Activated CD8-positive, alpha-beta memory T cell treated with anti-CD3 and anti-CD28 coated beads, Interleukin-2, amount 50 U/mL, for 1 hour (primary cell): ENCODE data around the gene KAZN.

ENCODE experiments used
- DNase-seq: peaks from one replicate; pipeline ENCODE4 v3.0.0-alpha.2; 2020; ENCODE audit errors: extremely low read depth

The KAZN gene

GRCh38 chr1:14977338-14977931 lies 378.9 kb downstream of the KAZN start:
- DNase-seq: no peak

GRCh38 chr1:14980621-14981218 lies 382.2 kb downstream of the KAZN start:
- no peak for DNase-seq

- DNase-seq: no peak
These were observed 383.5 kb downstream of the KAZN start for GRCh38 chr1:14982029-14982428.

GRCh38 chr1:14983277-14983676 lies 384.8 kb downstream of the KAZN start:
- no peak for DNase-seq

GRCh38 chr1:14986168-14986567 lies 387.7 kb downstream of the KAZN start:
- DNase-seq: no peak

GRCh38 chr1:14987829-14988603 lies 389.5 kb downstream of the KAZN start:
- DNase-seq: no peak

- DNase-seq: no peak
These were observed 390.2 kb downstream of the KAZN start for GRCh38 chr1:14988636-14989035.

GRCh38 chr1:14989931-14990728 lies 391.6 kb downstream of the KAZN start:
- DNase-seq: no peak

GRCh38 chr1:14993414-14993813 lies 394.9 kb downstream of the KAZN start:
- no peak for DNase-seq

GRCh38 chr1:14994148-14994547 lies 395.7 kb downstream of the KAZN start:
- DNase-seq: no peak

- no peak for DNase-seq
These were observed 396.5 kb downstream of the KAZN start for GRCh38 chr1:14994841-14995437.

GRCh38 chr1:14996133-14997050 lies 397.9 kb downstream of the KAZN start:
- DNase-seq: no peak

- DNase-seq: no peak
These were observed 399.3 kb downstream of the KAZN start for GRCh38 chr1:14997646-14998276.

GRCh38 chr1:14999441-14999840 lies 401.0 kb downstream of the KAZN start:
- DNase-seq: no peak

- no peak for DNase-seq
These were observed 401.5 kb downstream of the KAZN start for GRCh38 chr1:15000030-15000429.

- no peak for DNase-seq
These were observed 402.2 kb downstream of the KAZN start for GRCh38 chr1:15000671-15001070.

- no peak for DNase-seq
These were observed 402.9 kb downstream of the KAZN start for GRCh38 chr1:15001317-15001915.

- DNase-seq: no peak
These were observed 403.8 kb downstream of the KAZN start for GRCh38 chr1:15002325-15002724.

GRCh38 chr1:15004396-15004795 lies 405.9 kb downstream of the KAZN start:
- no peak for DNase-seq

- no peak for DNase-seq
These were observed 406.6 kb downstream of the KAZN start for GRCh38 chr1:15005116-15005515.
